GM12891 (cell line): ENCODE results near the gene ZBTB7A.

Source experiments
- DNase-seq: peaks from one replicate; pipeline ENCODE4 v3.0.0; 2011; ENCODE audit warnings: low spot score; ENCODE audit not compliant: insufficient read length
- FAIRE-seq: peaks from 2 replicates; lab custom pipeline; 2011; peaks lifted over from hg19 to GRCh38; lab: Jason Lieb, UNC
- PAX5 ChIP-seq: IDR thresholded peaks from 2 replicates; pipeline ENCODE4 v1.6.1; 2011; ENCODE audit warnings: low read length, moderate library complexity, mild to moderate bottlenecking; ENCODE audit not compliant: insufficient read depth, severe bottlenecking
- POLR2A ChIP-seq: IDR thresholded peaks from 2 replicates; pipeline ENCODE4 v1.6.1; 2011; ENCODE audit warnings: low read depth, low read length, control low read depth
- POLR2AphosphoS5 ChIP-seq: IDR thresholded peaks from 2 replicates; pipeline ENCODE4 v1.6.1; 2011; ENCODE audit warnings: low read depth, low read length, control low read depth
- POU2F2 ChIP-seq: IDR thresholded peaks from 2 replicates; pipeline ENCODE4 v1.6.1; 2011; ENCODE audit warnings: low read depth, mild to moderate bottlenecking, control low read depth, low read length, moderate library complexity
- SPI1 ChIP-seq: IDR thresholded peaks from 2 replicates; pipeline ENCODE4 v1.6.1; 2011; ENCODE audit warnings: low read depth, low read length, control low read depth
- TAF1 ChIP-seq: IDR thresholded peaks from 2 replicates; pipeline ENCODE4 v1.6.1; 2011; ENCODE audit warnings: low read depth, low read length, control low read depth

The ZBTB7A gene

DNA sequence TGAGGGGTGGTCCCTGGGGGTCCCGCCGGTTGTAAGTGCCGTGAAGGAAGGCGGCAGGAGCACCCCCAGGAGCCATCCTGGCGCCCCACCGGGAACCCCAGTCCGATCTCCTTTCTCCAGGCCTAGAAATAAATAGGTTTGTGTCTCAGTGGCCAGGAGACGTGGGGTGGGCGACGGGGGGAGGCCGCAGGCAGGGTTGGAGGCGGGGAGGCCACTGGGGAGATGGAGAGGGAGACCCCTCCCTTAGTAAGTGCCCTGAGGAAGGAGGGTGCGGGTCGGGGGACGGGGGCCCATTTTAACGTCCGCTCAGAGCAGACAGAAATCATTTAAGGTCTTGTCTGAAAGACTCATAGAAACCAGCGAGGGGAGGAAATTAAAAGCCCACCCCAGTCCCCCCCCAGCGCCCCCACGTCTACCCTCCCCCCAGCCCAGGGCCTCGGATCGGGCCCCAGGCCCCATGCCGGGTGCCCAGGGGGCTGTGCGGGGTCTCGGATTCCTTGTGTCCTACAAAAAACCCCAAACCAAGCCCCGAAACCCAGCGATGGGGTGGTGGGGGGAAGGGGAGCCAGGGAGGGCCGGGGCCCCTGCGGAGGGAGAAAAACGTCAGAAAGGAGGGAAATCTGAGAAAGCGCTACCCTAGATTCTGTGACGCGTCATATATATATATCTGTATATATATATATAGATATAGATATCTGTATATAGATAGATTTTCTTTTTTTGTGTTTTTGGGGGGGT is 19.6 kb downstream of the ZBTB7A start:
- FAIRE-seq = no peak
- TF ChIP-seq TAF1 = no peak
- TF ChIP-seq PAX5 = no peak
- no peak for TF ChIP-seq SPI1
- DNase-seq = no peak

DNA sequence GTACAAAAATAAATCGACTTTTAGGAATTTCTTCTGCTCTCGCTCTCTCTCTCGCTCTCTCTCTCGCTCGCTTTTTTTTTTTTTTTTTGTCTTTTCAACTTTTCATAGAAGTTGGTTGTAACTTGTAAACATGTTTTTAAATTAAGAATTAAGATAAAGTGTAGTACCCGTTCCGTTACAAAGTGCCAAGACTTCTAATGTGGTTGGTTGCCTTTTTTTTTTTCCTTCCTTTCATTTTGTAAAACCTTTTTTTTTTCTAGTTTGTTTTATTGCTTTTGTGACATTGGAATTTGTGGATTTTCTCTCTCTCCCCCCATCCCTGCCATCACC is 20.4 kb downstream of the ZBTB7A start:
- TF ChIP-seq TAF1 (no peak), POLR2AphosphoS5 (no peak), POLR2A (no peak), SPI1 (no peak), PAX5 (no peak), POU2F2 (no peak)
- DNase-seq (no peak), FAIRE-seq (no peak)

- no peak for TF ChIP-seq TAF1
- TF ChIP-seq SPI1 = no peak
- TF ChIP-seq POU2F2 = no peak
- TF ChIP-seq PAX5 = no peak
- no peak for TF ChIP-seq POLR2A
- TF ChIP-seq POLR2AphosphoS5 = no peak
- DNase-seq (no peak), FAIRE-seq (no peak)
Observed at GRCh38 chr19:4045597-4046361, 20.9 kb downstream of the ZBTB7A start.

- TF ChIP-seq POLR2AphosphoS5 (0 out of 2 replicates have a peak, but pooled peaks have one; percentile 19), POLR2A (no peak)
- DNase-seq (no peak), FAIRE-seq (no peak)
Observed at GRCh38 chr19:4044990-4045465, 21.7 kb downstream of the ZBTB7A start.

DNA sequence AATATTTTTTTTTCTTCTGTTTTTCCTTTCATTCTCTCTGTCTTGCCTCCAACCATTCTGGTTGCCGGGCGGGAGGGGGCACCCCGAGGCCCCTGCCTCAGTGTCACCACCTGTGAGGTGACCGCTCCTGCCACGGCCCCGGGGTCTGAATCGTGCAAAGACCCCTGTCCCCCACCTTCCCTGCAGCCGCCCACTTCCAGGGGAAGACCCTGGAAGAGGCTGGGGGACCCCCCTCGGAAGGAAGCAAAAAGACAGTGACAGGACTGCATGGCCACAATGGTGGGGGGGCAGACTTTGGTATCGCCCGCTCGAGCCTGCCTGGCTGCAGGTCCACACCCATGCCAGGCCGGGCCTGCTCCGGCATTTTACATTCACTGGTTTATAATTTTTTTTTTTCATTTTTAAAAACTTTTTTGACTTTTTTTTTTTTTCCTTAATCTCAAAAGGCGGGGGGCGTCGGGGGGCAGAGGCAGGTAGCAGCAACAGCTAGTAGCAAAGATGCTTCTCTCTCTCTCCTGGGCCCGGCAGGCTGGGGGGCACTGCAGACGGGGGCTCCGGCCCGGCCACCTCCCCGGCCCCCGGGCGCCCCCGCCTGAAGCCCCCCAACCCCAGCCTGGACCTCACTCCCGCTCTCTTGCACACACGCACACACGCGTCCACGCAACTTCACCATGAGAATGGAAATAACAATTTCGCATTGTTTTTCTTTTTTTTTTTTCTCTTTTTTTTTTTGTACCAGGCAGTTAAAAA is 22.6 kb downstream of the ZBTB7A start:
- no peak for TF ChIP-seq POLR2A
- TF ChIP-seq POU2F2 = no peak
- TF ChIP-seq PAX5 = no peak
- no peak for TF ChIP-seq TAF1
- TF ChIP-seq POLR2AphosphoS5 = no peak
- no peak for TF ChIP-seq SPI1
- no peak for FAIRE-seq
- no peak for DNase-seq

DNA sequence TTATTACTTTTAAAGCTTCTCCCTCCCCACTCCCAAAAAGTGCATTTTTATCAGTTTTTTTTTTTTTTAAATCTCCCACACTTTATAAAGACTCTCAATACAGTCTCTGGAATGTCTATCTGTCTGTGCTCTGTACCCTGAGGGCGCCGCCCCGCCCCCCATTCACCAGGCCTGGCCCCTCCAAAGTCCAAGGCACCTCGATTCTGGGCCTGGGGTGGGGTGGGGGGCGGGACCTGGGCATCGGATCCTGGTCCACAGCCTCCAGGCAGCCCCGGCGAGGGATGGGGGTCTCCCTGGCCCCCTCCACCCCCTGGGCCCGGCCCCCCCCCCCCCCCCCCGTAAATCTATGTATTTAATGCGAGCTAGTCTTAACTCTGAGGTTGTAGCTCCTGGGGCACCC is 23.3 kb downstream of the ZBTB7A start:
- DNase-seq = no peak
- no peak for FAIRE-seq
- TF ChIP-seq TAF1 (no peak), POLR2AphosphoS5 (no peak), POLR2A (no peak), POU2F2 (no peak), PAX5 (no peak), SPI1 (no peak)

DNA sequence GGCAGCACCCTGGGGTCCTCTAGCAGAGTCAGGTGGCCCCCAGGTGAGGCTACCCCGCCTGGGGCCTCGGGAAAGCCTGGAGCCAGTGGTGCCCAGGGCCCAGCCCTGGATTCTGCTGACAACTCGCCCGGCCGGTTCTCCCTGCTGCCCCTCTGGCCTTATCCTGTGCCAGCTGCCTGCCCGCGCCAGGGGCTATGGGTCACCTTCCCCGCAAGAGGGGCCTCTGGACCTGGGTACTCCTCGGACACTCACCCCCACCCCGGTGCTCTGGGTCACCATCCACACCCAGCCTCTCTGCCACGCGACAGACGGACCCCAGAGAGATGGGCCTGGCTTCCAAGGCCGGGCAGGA is 24.0 kb downstream of the ZBTB7A start:
- TF ChIP-seq POU2F2 (no peak), POLR2A (no peak), POLR2AphosphoS5 (no peak)
- no peak for FAIRE-seq
- no peak for DNase-seq

GRCh38 chr19:4042064-4042730 is 24.5 kb downstream of the ZBTB7A start:
- no peak for FAIRE-seq
- no peak for DNase-seq
- no peak for TF ChIP-seq SPI1
- no peak for TF ChIP-seq POLR2AphosphoS5
- TF ChIP-seq TAF1 = no peak
- no peak for TF ChIP-seq PAX5
- no peak for TF ChIP-seq POLR2A
- no peak for TF ChIP-seq POU2F2

GRCh38 chr19:4038661-4039423 is 27.9 kb downstream of the ZBTB7A start:
- DNase-seq (no peak), FAIRE-seq (no peak)
- no peak for TF ChIP-seq POLR2AphosphoS5
- no peak for TF ChIP-seq POU2F2
- TF ChIP-seq PAX5 = no peak
- no peak for TF ChIP-seq TAF1
- no peak for TF ChIP-seq SPI1
- no peak for TF ChIP-seq POLR2A
